ENCODE results near the gene TRHDE.

The TRHDE gene

GRCh38 chr12:72618764-72619163 lies 346.6 kb downstream of the TRHDE start:
- ATAC-seq = no peak
- TF ChIP-seq ESRRG (CRISPR knock-in tag; IDR thresholded peaks at IDR 0.05) (no peak), ZFP3 (CRISPR knock-in tag; IDR thresholded peaks at IDR 0.05) (no peak), RARB (CRISPR knock-in tag; IDR thresholded peaks at IDR 0.05) (no peak), ISL1 (CRISPR knock-in tag; IDR thresholded peaks at IDR 0.05) (no peak), TOX (CRISPR knock-in tag; IDR thresholded peaks at IDR 0.05; ENCODE audit: borderline replicate concordance) (no peak)

DNA sequence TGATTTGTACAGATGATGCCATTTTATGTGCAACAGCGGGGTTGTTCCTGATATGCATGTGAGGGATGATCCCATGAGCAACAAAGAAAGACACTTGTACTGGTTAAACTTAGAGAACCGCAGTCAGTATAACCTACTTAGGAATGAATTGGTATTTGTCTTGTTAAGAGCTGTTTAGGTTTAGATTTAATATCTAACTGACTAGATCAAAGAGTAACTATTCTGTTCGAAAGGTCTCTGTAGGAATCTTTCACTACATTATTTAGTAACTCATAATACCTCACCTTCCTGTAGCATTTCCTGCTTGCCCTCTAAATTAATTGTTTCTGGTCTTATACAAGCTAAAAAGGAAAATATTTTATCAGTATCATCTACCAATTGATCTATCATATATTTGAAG lies 350.4 kb downstream of the TRHDE start:
- TF ChIP-seq ZC3H10 (CRISPR knock-in tag; IDR thresholded peaks at IDR 0.05) (no peak), TCF4 (CRISPR knock-in tag; IDR thresholded peaks at IDR 0.05; ENCODE audit: borderline replicate concordance) (no peak), ZFP30 (CRISPR knock-in tag; IDR thresholded peaks at IDR 0.05) (no peak), OSR1 (CRISPR knock-in tag; IDR thresholded peaks at IDR 0.05) (no peak), TOX (CRISPR knock-in tag; IDR thresholded peaks at IDR 0.05; ENCODE audit: borderline replicate concordance) (no peak), TSHZ2 (CRISPR knock-in tag; IDR thresholded peaks at IDR 0.05) (no peak), RARB (CRISPR knock-in tag; IDR thresholded peaks at IDR 0.05) (no peak), SNAI2 (CRISPR knock-in tag; IDR thresholded peaks at IDR 0.05) (no peak), CSDC2 (CRISPR knock-in tag; IDR thresholded peaks at IDR 0.05) (no peak)
- TF ChIP-seq, protein P1, sequence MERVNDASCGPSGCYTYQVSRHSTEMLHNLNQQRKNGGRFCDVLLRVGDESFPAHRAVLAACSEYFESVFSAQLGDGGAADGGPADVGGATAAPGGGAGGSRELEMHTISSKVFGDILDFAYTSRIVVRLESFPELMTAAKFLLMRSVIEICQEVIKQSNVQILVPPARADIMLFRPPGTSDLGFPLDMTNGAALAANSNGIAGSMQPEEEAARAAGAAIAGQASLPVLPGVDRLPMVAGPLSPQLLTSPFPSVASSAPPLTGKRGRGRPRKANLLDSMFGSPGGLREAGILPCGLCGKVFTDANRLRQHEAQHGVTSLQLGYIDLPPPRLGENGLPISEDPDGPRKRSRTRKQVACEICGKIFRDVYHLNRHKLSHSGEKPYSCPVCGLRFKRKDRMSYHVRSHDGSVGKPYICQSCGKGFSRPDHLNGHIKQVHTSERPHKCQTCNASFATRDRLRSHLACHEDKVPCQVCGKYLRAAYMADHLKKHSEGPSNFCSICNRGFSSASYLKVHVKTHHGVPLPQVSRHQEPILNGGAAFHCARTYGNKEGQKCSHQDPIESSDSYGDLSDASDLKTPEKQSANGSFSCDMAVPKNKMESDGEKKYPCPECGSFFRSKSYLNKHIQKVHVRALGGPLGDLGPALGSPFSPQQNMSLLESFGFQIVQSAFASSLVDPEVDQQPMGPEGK (CRISPR knock-in tag; IDR thresholded peaks at IDR 0.05; ENCODE audit: borderline replicate concordance) = no peak

DNA sequence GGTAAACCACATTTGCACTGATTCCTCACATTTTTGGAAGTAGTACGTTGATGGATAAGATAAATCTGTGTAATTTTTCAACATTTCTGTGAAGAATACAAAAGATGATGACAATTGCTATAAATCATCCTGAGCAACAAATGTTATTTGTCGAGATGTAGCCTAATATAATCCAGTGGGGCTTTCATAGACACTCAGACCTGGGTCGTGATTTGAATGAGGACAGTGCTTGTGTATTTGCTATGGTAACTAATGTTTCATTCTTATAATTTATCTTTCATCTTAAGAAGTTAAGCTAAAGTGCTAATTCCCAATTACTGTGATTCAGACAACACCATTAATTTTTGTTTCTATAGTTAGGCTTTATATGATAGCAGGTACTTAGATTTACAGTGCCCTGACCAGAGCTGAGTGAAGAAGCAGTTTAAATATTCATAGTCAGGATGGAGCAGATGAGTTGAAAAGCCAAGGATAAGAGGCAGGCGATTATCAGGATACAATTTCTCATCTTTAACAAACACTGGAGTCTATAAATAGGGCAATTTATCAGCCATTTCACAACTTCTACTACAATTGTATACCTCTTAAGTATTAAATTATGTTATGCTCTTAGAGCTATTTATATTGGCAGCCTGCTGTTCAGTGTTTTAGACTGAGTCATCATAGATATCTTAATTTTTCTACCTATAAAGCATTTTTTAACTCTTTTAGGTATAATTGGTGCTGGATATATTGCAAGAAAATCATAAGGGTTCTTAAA lies 359.9 kb downstream of the TRHDE start:
- no peak for ATAC-seq
- TF ChIP-seq ARNTL (CRISPR knock-in tag; IDR thresholded peaks at IDR 0.05; ENCODE audit: borderline replicate concordance, low read depth) = no peak
- no peak for TF ChIP-seq ZNF8 (CRISPR knock-in tag; IDR thresholded peaks at IDR 0.05)
- no peak for TF ChIP-seq ZNF70 (CRISPR knock-in tag; IDR thresholded peaks at IDR 0.05)
- TF ChIP-seq TOX (CRISPR knock-in tag; IDR thresholded peaks at IDR 0.05; ENCODE audit: borderline replicate concordance) = no peak
- no peak for TF ChIP-seq BACH2 (CRISPR knock-in tag; IDR thresholded peaks at IDR 0.05; ENCODE audit: borderline replicate concordance)
- TF ChIP-seq ZNF565 (CRISPR knock-in tag; conservative IDR thresholded peaks at IDR 0.05; ENCODE audit: low read depth) = no peak
- no peak for TF ChIP-seq SNAI2 (CRISPR knock-in tag; IDR thresholded peaks at IDR 0.05)
- TF ChIP-seq, protein P1 (CRISPR knock-in tag; IDR thresholded peaks at IDR 0.05; ENCODE audit: borderline replicate concordance) = no peak
- no peak for TF ChIP-seq CSDC2 (CRISPR knock-in tag; IDR thresholded peaks at IDR 0.05)
- no peak for TF ChIP-seq ZFP30 (CRISPR knock-in tag; IDR thresholded peaks at IDR 0.05)
- TF ChIP-seq CREB5 (CRISPR knock-in tag; IDR thresholded peaks at IDR 0.05; ENCODE audit: low read depth) = no peak
- TF ChIP-seq, protein P2, sequence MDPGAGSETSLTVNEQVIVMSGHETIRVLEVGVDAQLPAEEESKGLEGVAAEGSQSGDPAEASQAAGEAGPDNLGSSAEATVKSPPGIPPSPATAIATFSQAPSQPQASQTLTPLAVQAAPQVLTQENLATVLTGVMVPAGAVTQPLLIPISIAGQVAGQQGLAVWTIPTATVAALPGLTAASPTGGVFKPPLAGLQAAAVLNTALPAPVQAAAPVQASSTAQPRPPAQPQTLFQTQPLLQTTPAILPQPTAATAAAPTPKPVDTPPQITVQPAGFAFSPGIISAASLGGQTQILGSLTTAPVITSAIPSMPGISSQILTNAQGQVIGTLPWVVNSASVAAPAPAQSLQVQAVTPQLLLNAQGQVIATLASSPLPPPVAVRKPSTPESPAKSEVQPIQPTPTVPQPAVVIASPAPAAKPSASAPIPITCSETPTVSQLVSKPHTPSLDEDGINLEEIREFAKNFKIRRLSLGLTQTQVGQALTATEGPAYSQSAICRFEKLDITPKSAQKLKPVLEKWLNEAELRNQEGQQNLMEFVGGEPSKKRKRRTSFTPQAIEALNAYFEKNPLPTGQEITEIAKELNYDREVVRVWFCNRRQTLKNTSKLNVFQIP (CRISPR knock-in tag; IDR thresholded peaks at IDR 0.05; ENCODE audit: borderline replicate concordance, low read depth) = no peak
- TF ChIP-seq ISL1 (CRISPR knock-in tag; IDR thresholded peaks at IDR 0.05) = no peak

More for the DNA sequence above, 350.4 kb downstream of the TRHDE start:
- no peak for ATAC-seq
